Measurements from ENCODE around the gene HDGFL2.
"Not testable (repeated sequence)": the region's sequence is repeated elsewhere in the genome, so short reads cannot be mapped to it uniquely, and the experiment has no call there.

The HDGFL2 gene

GRCh38 chr19:4536798-4537197 is 64.7 kb downstream of the HDGFL2 start:
- no peak for DNase-seq (ENCODE audit: low spot score)

- no peak for DNase-seq (ENCODE audit: low spot score)
Observed at GRCh38 chr19:4537953-4538600, 66.0 kb downstream of the HDGFL2 start.

GRCh38 chr19:4538601-4538954 is 66.5 kb downstream of the HDGFL2 start:
- DNase-seq (ENCODE audit: low spot score), result no peak

GRCh38 chr19:4539169-4539692 is 67.1 kb downstream of the HDGFL2 start:
- DNase-seq (ENCODE audit: low spot score), result no peak

- DNase-seq (ENCODE audit: low spot score), result peak; percentile 20
Observed at GRCh38 chr19:4539693-4540581, 67.8 kb downstream of the HDGFL2 start, which contains the start of gene LRG1. TSS of gene LRG1 (minus strand) at chr19:4540036. CDS start at chr19:4540013, 23 bp downstream.

- DNase-seq (ENCODE audit: low spot score), result no peak
Observed at GRCh38 chr19:4541114-4541805, 69.2 kb downstream of the HDGFL2 start.

- not testable (repeated sequence) for DNase-seq (ENCODE audit: low spot score)
Observed at GRCh38 chr19:4541806-4542145, 69.7 kb downstream of the HDGFL2 start.

- DNase-seq (ENCODE audit: low spot score), result no peak
Observed at GRCh38 chr19:4542896-4543841, 71.1 kb downstream of the HDGFL2 start.

- no peak for DNase-seq (ENCODE audit: low spot score)
Observed at GRCh38 chr19:4543842-4544647, 71.9 kb downstream of the HDGFL2 start.

- DNase-seq (ENCODE audit: low spot score), result no peak
Observed at GRCh38 chr19:4547303-4548237, 75.5 kb downstream of the HDGFL2 start.

GRCh38 chr19:4548238-4548584 is 76.1 kb downstream of the HDGFL2 start:
- no peak for DNase-seq (ENCODE audit: low spot score)

- DNase-seq (ENCODE audit: low spot score), result no peak
Observed at GRCh38 chr19:4550018-4550417, 77.9 kb downstream of the HDGFL2 start.

GRCh38 chr19:4550479-4551050 is 78.5 kb downstream of the HDGFL2 start:
- no peak for DNase-seq (ENCODE audit: low spot score)

Measured in globus pallidus (tissue), 1 donor.